H9 (cell line): ENCODE results near the gene PPP1R12B. TPM values are rescaled to one million over a fixed set of nuclear protein-coding genes. Genes with fewer than 3 reads are reported as not detected.

Experiments used
- DNase-seq: peaks from one replicate; pipeline ENCODE4 v3.0.0-alpha.2; 2017
- H2AFZ ChIP-seq: one replicate; pipeline ENCODE4 v1.6.1; 2013; ENCODE audit warnings: mild to moderate bottlenecking, low read length, control low read depth, moderate library complexity
- H2AK5ac ChIP-seq: 2 replicates; pipeline ENCODE4 v1.6.1; 2013; ENCODE audit warnings: low read length, control low read depth, mixed read lengths; ENCODE audit not compliant: insufficient read length
- H2BK120ac ChIP-seq: one replicate; pipeline ENCODE4 v1.6.1; 2013; ENCODE audit warnings: low read depth, mild to moderate bottlenecking, low read length, control low read depth, inconsistent platforms; ENCODE audit not compliant: poor library complexity, severe bottlenecking
- H2BK12ac ChIP-seq: 2 replicates; pipeline ENCODE4 v1.6.1; 2013; ENCODE audit warnings: low read length, control low read depth, mixed read lengths, low read depth; ENCODE audit not compliant: insufficient read length
- H2BK15ac ChIP-seq: 2 replicates; pipeline ENCODE4 v1.6.1; 2013; ENCODE audit warnings: low read depth, low read length, control low read depth
- H2BK20ac ChIP-seq: one replicate; pipeline ENCODE4 v1.6.1; 2013; ENCODE audit warnings: low read depth, mild to moderate bottlenecking, low read length, control low read depth, inconsistent platforms; ENCODE audit not compliant: poor library complexity, severe bottlenecking
- H2BK5ac ChIP-seq: 2 replicates; pipeline ENCODE4 v1.6.1; 2013; ENCODE audit warnings: low read length, control low read depth, mixed read lengths; ENCODE audit not compliant: insufficient read length
- H3K14ac ChIP-seq: 2 replicates; pipeline ENCODE4 v1.6.1; 2013; ENCODE audit warnings: low read length, control low read depth; ENCODE audit not compliant: insufficient read depth
- H3K18ac ChIP-seq: 2 replicates; pipeline ENCODE4 v1.6.1; 2013; ENCODE audit warnings: low read depth, mild to moderate bottlenecking, mixed read lengths, low read length, control low read depth; ENCODE audit not compliant: insufficient read length
- H3K23ac ChIP-seq: 2 replicates; pipeline ENCODE4 v1.6.1; 2013; ENCODE audit warnings: low read length, control low read depth, mixed read lengths, low read depth; ENCODE audit not compliant: insufficient read length
- H3K23me2 ChIP-seq: 2 replicates; pipeline ENCODE4 v1.6.1; 2013; ENCODE audit warnings: low read depth, mild to moderate bottlenecking, mixed read lengths, low read length, control low read depth; ENCODE audit not compliant: insufficient read length, poor library complexity, severe bottlenecking
- H3K27ac ChIP-seq: 2 replicates; pipeline ENCODE4 v1.5.1; 2013; ENCODE audit warnings: low read length, control low read depth, mixed read lengths, low read depth; ENCODE audit not compliant: insufficient read length
- H3K27me3 ChIP-seq: 2 replicates; pipeline ENCODE4 v1.6.1; 2013; ENCODE audit warnings: low read length, control low read depth, inconsistent platforms; ENCODE audit not compliant: insufficient read depth
- H3K4ac ChIP-seq: 2 replicates; pipeline ENCODE4 v1.6.1; 2013; ENCODE audit warnings: low read depth, mild to moderate bottlenecking, control low read depth, inconsistent platforms, low read length, moderate library complexity
- H3K4me1 ChIP-seq: 2 replicates; pipeline ENCODE4 v1.6.1; 2013; ENCODE audit warnings: low read length, control low read depth, inconsistent platforms; ENCODE audit not compliant: insufficient read depth
- H3K4me2 ChIP-seq: 2 replicates; pipeline ENCODE4 v1.6.1; 2013; ENCODE audit warnings: low read length, control low read depth, mixed read lengths; ENCODE audit not compliant: insufficient read length, insufficient read depth
- H3K56ac ChIP-seq: 2 replicates; pipeline ENCODE4 v1.6.1; 2013; ENCODE audit warnings: low read depth, mild to moderate bottlenecking, mixed read lengths, low read length, control low read depth; ENCODE audit not compliant: insufficient read length
- H3K79me1 ChIP-seq: 2 replicates; pipeline ENCODE4 v1.6.1; 2013; ENCODE audit warnings: low read depth, mild to moderate bottlenecking, moderate library complexity, low read length, control low read depth, inconsistent platforms; ENCODE audit not compliant: insufficient read depth, poor library complexity, severe bottlenecking
- H3K79me2 ChIP-seq: 2 replicates; pipeline ENCODE4 v1.6.1; 2013; ENCODE audit warnings: low read length, control low read depth, inconsistent platforms; ENCODE audit not compliant: insufficient read depth
- H3K9ac ChIP-seq: 2 replicates; pipeline ENCODE4 v1.6.1; 2013; ENCODE audit warnings: low read length, control low read depth, mixed read lengths; ENCODE audit not compliant: insufficient read length; ENCODE audit errors: extremely low read depth
- H3K9me3 ChIP-seq: one replicate; pipeline ENCODE4 v1.6.1; 2013; ENCODE audit warnings: low read depth, low read length, inconsistent platforms; ENCODE audit not compliant: control insufficient read depth
- H3T11ph ChIP-seq: one replicate; pipeline ENCODE4 v1.6.1; 2013; ENCODE audit warnings: mild to moderate bottlenecking, low read length, control low read depth, inconsistent platforms
- H4K20me1 ChIP-seq: one replicate; pipeline ENCODE4 v1.6.1; 2013; ENCODE audit not compliant: control insufficient read depth, insufficient read length, insufficient read depth
- H4K5ac ChIP-seq: 2 replicates; pipeline ENCODE4 v1.6.1; 2013; ENCODE audit warnings: low read depth, mild to moderate bottlenecking, mixed read lengths, low read length, control low read depth; ENCODE audit not compliant: insufficient read length
- H4K8ac ChIP-seq: replicated peaks from 2 replicates; pipeline ENCODE4 v1.6.1; 2013; ENCODE audit warnings: low read length, control low read depth, mixed read lengths, low read depth; ENCODE audit not compliant: insufficient read length
- H4K91ac ChIP-seq: 2 replicates; pipeline ENCODE4 v1.6.1; 2013; ENCODE audit warnings: low read depth, mild to moderate bottlenecking, moderate library complexity, mixed read lengths, low read length, control low read depth; ENCODE audit not compliant: insufficient read length
- H3K27ac Mint-ChIP-seq, 3 experiments: 2 replicates in 2 of 3; 3 replicates in 1 of 3; pipeline ENCODE4 v1.8.0; 2020 to 2021; ENCODE audit warnings: mixed read lengths in 3 of 3, mild to moderate bottlenecking in 1 of 3, moderate library complexity in 1 of 3
- H3K27me3 Mint-ChIP-seq: 2 replicates; pipeline ENCODE4 v1.8.0; 2021; ENCODE audit warnings: low read depth, mild to moderate bottlenecking, moderate library complexity, mixed read lengths
- H3K36me3 Mint-ChIP-seq, 3 experiments: 2 replicates in 2 of 3; 3 replicates in 1 of 3; pipeline ENCODE4 v1.8.0; 2020 to 2021; ENCODE audit warnings: low read depth in 3 of 3, mixed read lengths in 3 of 3; ENCODE audit not compliant: insufficient read depth in 1 of 3
- H3K4me1 Mint-ChIP-seq, 2 experiments: 2 replicates each; pipeline ENCODE4 v1.8.0; 2020; ENCODE audit warnings: mixed read lengths in 2 of 2
- H3K4me3 Mint-ChIP-seq, 2 experiments: 2 replicates in 1 of 2; 3 replicates in 1 of 2; pipeline ENCODE4 v1.8.0; 2020 to 2021; ENCODE audit warnings: mild to moderate bottlenecking in 2 of 2, mixed read lengths in 2 of 2, moderate library complexity in 1 of 2
- H3K9me3 Mint-ChIP-seq, 2 experiments: 2 replicates in 1 of 2; 3 replicates in 1 of 2; pipeline ENCODE4 v1.8.0; 2020; ENCODE audit warnings: mild to moderate bottlenecking in 2 of 2, mixed read lengths in 2 of 2, moderate library complexity in 1 of 2
- CTCF ChIP-seq: fragments of 200-600 bp; sonication (generic); conservative IDR thresholded peaks from 3 replicates; pipeline ENCODE4 v1.8.0; 2021; ENCODE audit warnings: antibody characterized with exemption, mild to moderate bottlenecking
- WGBS: extraction: QIAGEN DNeasy Blood & Tissue Kit; methylation state at CpG from one replicate; pipeline ENCODE4 v1.1.7; 2013; ENCODE audit warnings: missing lambda C conversion rate, low lambda C conversion rate, mixed read lengths; ENCODE audit not compliant: insufficient read length; ENCODE audit errors: extremely low coverage; 5-methylcytosine and 5-hydroxymethylcytosine counted together
- long read RNA-seq: library from polyadenylated mRNA; unstranded; transcript quantifications from one replicate; pipeline ENCODE4 v2.0.0, GENCODE V29; 2020
- total RNA-seq: library from RNA; stranded (reverse); gene quantifications from 2 replicates; pipeline ENCODE4 v1.2.1, GENCODE V29; 2021

The PPP1R12B gene
- total RNA-seq = 8.1 and 12.9 TPM in 2 replicates
- long read RNA-seq, partial matches to known transcripts = 9 of 26 reads
- long read RNA-seq, other reads (novel, unspliced or antisense) = 13 of 26 reads

GRCh38 chr1:202348509-202349205, at the start of gene PPP1R12B:
TSS of gene PPP1R12B (plus strand) at chr1:202348699. CDS start at chr1:202348852, 153 bp downstream.
- Mint-ChIP-seq H3K27me3 (no peaks in the 10 kb centered on the region; the same call in 1 of the 2 replicates), H3K27ac (peak within 1 kb of the TSS; percentile 13 to 96 (median 94); a peak in 4 of 7 replicates), H3K9me3 (no peaks in the 10 kb centered on the region), H3K4me1 (peaks cover 21 to 22% of the 10 kb centered on the region in 2 experiments), H3K36me3 (no peaks in the 10 kb centered on the region), H3K4me3 (peak within 1 kb of the TSS; percentile 95)
- Histone ChIP-seq H3K4ac (no peak within 1 kb of the TSS), H2BK12ac (no peak within 1 kb of the TSS), H3T11ph (no peak within 1 kb of the TSS), H2BK15ac (no peak within 1 kb of the TSS), H3K79me1 (no peaks in the 10 kb centered on the region), H2BK120ac (no peak within 1 kb of the TSS), H3K4me1 (no peaks in the 10 kb centered on the region), H2AFZ (no peak within 1 kb of the TSS), H4K5ac (no peak within 1 kb of the TSS), H3K4me2 (peak within 1 kb of the TSS; percentile 85), H4K8ac (no peak within 1 kb of the TSS), H3K27ac (no peak within 1 kb of the TSS), H4K91ac (no peak within 1 kb of the TSS), H3K23ac (no peak within 1 kb of the TSS), H3K79me2 (no peaks in the 10 kb centered on the region), H2BK20ac (no peak within 1 kb of the TSS), H2BK5ac (no peak within 1 kb of the TSS), H3K18ac (peak within 1 kb of the TSS; percentile 31), H3K9me3 (no peaks in the 10 kb centered on the region), H3K27me3 (no peaks in the 10 kb centered on the region), H3K14ac (peak within 1 kb of the TSS; percentile 28; the same call in 1 of the 2 replicates), H3K23me2 (peaks cover 6% of the 10 kb centered on the region), H3K9ac (peak within 1 kb of the TSS; percentile 41), H2AK5ac (no peak within 1 kb of the TSS), H4K20me1 (no peaks in the 10 kb centered on the region), H3K56ac (no peak within 1 kb of the TSS)
- no peak for TF ChIP-seq CTCF
- peak; percentile 99 for DNase-seq
- WGBS = no CpG with 5 or more reads among the region's 60 CpGs
